Keratinocyte (primary cell): ENCODE measurements around the gene RHBDF1. TPM values are rescaled to one million over a fixed set of nuclear protein-coding genes. Genes with fewer than 3 reads are reported as not detected.

Experiments
- DNase-seq: peaks from one replicate; pipeline ENCODE4 v3.0.0-alpha.2; 2011; ENCODE audit warnings: low read depth, missing footprints, low spot score
- FAIRE-seq: peaks from 2 replicates; lab custom pipeline; 2011; peaks lifted over from hg19 to GRCh38; lab: Jason Lieb, UNC
- H2AFZ ChIP-seq: 2 replicates; pipeline ENCODE4 v1.6.0; 2012; ENCODE audit warnings: low read length, control low read depth, inconsistent platforms; ENCODE audit not compliant: control insufficient read depth
- H3K27ac ChIP-seq: 2 replicates; pipeline ENCODE4 v1.5.1; 2011; ENCODE audit warnings: low read length; ENCODE audit not compliant: control insufficient read depth, insufficient read depth
- H3K27me3 ChIP-seq: 3 replicates; pipeline ENCODE4 v1.6.0; 2011; ENCODE audit warnings: low read length; ENCODE audit not compliant: control insufficient read depth, insufficient read depth; ENCODE audit errors: extremely low read depth
- H3K36me3 ChIP-seq, 2 experiments: 2 replicates in 1 of 2; 3 replicates in 1 of 2; pipeline ENCODE4 v1.5.1; 2011; ENCODE audit warnings: low read length in 2 of 2, mild to moderate bottlenecking in 1 of 2; ENCODE audit not compliant: control insufficient read depth in 2 of 2, insufficient read depth in 2 of 2; ENCODE audit errors: extremely low read depth in 1 of 2
- H3K4me1 ChIP-seq: 3 replicates; pipeline ENCODE4 v1.5.1; 2011; ENCODE audit warnings: low read length; ENCODE audit not compliant: control insufficient read depth, insufficient read depth; ENCODE audit errors: extremely low read depth
- H3K4me2 ChIP-seq: 3 replicates; pipeline ENCODE4 v1.6.0; 2011; ENCODE audit warnings: low read depth, low read length; ENCODE audit not compliant: control insufficient read depth, insufficient read depth; ENCODE audit errors: extremely low read depth
- H3K4me3 ChIP-seq, 3 experiments: fragments of 200-600 bp in 1 of 3; sonication (generic) in 1 of 3; 2 replicates in 2 of 3; 3 replicates in 1 of 3; pipeline ENCODE4 v1.5.1; 2011 to 2016; ENCODE audit warnings: low read length in 3 of 3, mild to moderate bottlenecking in 3 of 3, control low read depth in 2 of 3, inconsistent platforms in 1 of 3, low read depth in 1 of 3, mixed read lengths in 1 of 3, mixed run types in 1 of 3, moderate library complexity in 1 of 3; ENCODE audit not compliant: control insufficient read depth in 2 of 3, insufficient read depth in 2 of 3; ENCODE audit errors: extremely low read depth in 1 of 3
- H3K79me2 ChIP-seq: 2 replicates; pipeline ENCODE4 v1.6.0; 2012; ENCODE audit warnings: low read length; ENCODE audit not compliant: control insufficient read depth, insufficient read depth
- H3K9ac ChIP-seq: 3 replicates; pipeline ENCODE4 v1.6.0; 2011; ENCODE audit warnings: low read length; ENCODE audit not compliant: control insufficient read depth, insufficient read depth; ENCODE audit errors: extremely low read depth
- H3K9me1 ChIP-seq: 3 replicates; pipeline ENCODE4 v1.6.0; 2011; ENCODE audit warnings: low read length; ENCODE audit not compliant: control insufficient read depth, insufficient read depth; ENCODE audit errors: extremely low read depth
- H3K9me3 ChIP-seq: 2 replicates; pipeline ENCODE4 v1.5.1; 2012; ENCODE audit warnings: low read depth, low read length; ENCODE audit not compliant: control insufficient read depth
- H4K20me1 ChIP-seq: 3 replicates; pipeline ENCODE4 v1.6.0; 2011; ENCODE audit warnings: low read length; ENCODE audit not compliant: control insufficient read depth, insufficient read depth; ENCODE audit errors: extremely low read depth
- CTCF ChIP-seq, 3 experiments: IDR thresholded peaks in 1 of 3; conservative IDR thresholded peaks in 1 of 3; optimal IDR thresholded peaks in 1 of 3; 2 replicates in 2 of 3; 3 replicates in 1 of 3; pipeline versions ENCODE3 to v1.5.1; 2011; ENCODE audit warnings: low read length in 3 of 3, mild to moderate bottlenecking in 3 of 3, moderate library complexity in 2 of 3, control low read depth in 1 of 3, inconsistent platforms in 1 of 3; ENCODE audit not compliant: insufficient read depth in 2 of 3; ENCODE audit errors: extremely low read depth in 1 of 3
- EZH2 ChIP-seq: IDR thresholded peaks from one replicate; pipeline ENCODE4 v1.6.1; 2012; ENCODE audit warnings: inconsistent platforms, mild to moderate bottlenecking, low read length, moderate library complexity
- dilution Hi-C: fragments of 300-500 bp; cut with MboI; formaldehyde crosslinking; loops from one replicate; pipeline ENCODE4 v1.7.0; 2020; ENCODE audit warnings: low sequenced_read_pairs; ENCODE audit not compliant: extremely low pct_ligation_motif_present
- polyA plus RNA-seq, 5 experiments: library from polyadenylated mRNA; depleted of rRNA in 3 of 5; stranded (reverse) in 3 of 5; stranded (forward) in 1 of 5; unstranded in 1 of 5; fragments of >200 nt; gene quantifications; 1 replicate in 1 of 5; 2 replicates in 3 of 5; 3 replicates in 1 of 5; pipeline versions ENCODE4 v1.2.1 to v1.2.3, GENCODE V29; 2011 to 2012; ENCODE audit warnings: missing spikeins in 2 of 5, low read depth in 1 of 5, low replicate concordance in 1 of 5

RHBDF1 gene
- polyA plus RNA-seq, 1 donor (not counting 4 experiments of a cell fraction or from before 2014, with no cell fraction given), result 20.4 TPM

GRCh38 chr16:83060-83603 is 10.7 kb upstream of the RHBDF1 start:
- Histone ChIP-seq H3K27ac (no peak overlapping the region), H3K9ac (no peak overlapping the region), H3K9me3 (no peaks in the 10 kb centered on the region), H2AFZ (no peak overlapping the region), H3K4me2 (no peak overlapping the region), H3K79me2 (peaks cover 3% of the 10 kb centered on the region), H4K20me1 (peaks cover 11% of the 10 kb centered on the region), H3K9me1 (no peaks in the 10 kb centered on the region), H3K27me3 (no peaks in the 10 kb centered on the region), H3K4me3 (no peak overlapping the region), H3K36me3 (peaks cover 27 to 40% of the 10 kb centered on the region in 2 experiments), H3K4me1 (peaks cover 14% of the 10 kb centered on the region)
- no peak for TF ChIP-seq EZH2
- no peak for TF ChIP-seq CTCF (optimal IDR thresholded peaks at IDR 0.05 in 1 of 3, IDR thresholded peaks at IDR 0.05 in 1 of 3, conservative IDR thresholded peaks at IDR 0.05 in 1 of 3; ENCODE audit: extremely low read depth in 1 of 3, insufficient read depth in 2 of 3, low read length in 3 of 3)
- dilution Hi-C loops, result no loop called here
- FAIRE-seq (no peak), DNase-seq (no peak)

DNA sequence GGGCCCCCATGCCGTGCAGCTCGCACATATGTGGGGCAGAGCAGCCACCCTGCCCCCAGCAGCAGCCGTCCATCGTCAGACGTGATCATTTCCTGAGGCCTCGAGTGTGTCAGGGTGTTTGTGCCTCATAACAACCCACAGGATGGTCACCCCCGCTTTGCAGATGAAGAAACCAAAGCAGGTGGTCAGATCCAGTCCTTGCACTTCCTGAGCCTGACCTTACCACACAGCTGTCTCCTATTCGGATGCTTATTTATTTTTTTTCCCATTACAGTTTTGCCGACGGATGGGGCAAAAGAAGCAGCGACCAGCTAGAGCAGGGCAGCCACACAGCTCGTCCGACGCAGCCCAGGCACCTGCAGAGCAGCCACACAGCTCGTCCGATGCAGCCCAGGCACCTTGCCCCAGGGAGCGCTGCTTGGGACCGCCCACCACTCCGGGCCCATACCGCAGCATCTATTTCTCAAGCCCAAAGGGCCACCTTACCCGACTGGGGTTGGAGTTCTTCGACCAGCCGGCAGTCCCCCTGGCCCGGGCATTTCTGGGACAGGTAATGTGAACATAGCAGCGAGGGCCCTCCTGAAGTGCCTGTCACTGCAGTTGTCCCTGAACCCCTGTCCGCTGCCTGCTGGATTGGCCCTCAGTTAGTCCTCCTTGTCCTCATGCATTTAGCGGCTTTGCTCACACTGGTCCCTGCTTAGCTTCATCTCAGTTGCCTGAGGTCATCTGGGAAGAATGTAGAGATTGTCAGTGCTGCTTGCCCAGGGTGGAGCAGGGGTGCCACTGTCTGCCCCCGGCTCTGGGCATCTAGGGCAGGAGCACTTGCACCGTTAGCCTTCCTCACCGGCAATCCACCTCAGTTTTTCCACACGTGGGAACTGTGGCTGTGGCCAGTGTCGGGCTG is 7.0 kb upstream of the RHBDF1 start:
- Histone ChIP-seq H3K9ac (peak overlapping the region; percentile 83), H3K27ac (no peak overlapping the region), H3K4me1 (peaks cover 30% of the 10 kb centered on the region), H3K9me3 (no peaks in the 10 kb centered on the region), H2AFZ (no peak overlapping the region), H3K9me1 (peaks cover 2% of the 10 kb centered on the region), H4K20me1 (peaks cover 5% of the 10 kb centered on the region), H3K79me2 (peaks cover 3% of the 10 kb centered on the region), H3K4me3 (peak overlapping the region in 1 of 3 experiments; percentile 76), H3K4me2 (peak overlapping the region; percentile 95), H3K36me3 (peaks cover 5 to 21% of the 10 kb centered on the region in 2 experiments), H3K27me3 (no peaks in the 10 kb centered on the region)
- no peak for DNase-seq
- TF ChIP-seq CTCF (optimal IDR thresholded peaks at IDR 0.05 in 1 of 3, IDR thresholded peaks at IDR 0.05 in 1 of 3, conservative IDR thresholded peaks at IDR 0.05 in 1 of 3; ENCODE audit: extremely low read depth in 1 of 3, insufficient read depth in 2 of 3, low read length in 3 of 3), result no peak
- TF ChIP-seq EZH2, result no peak
- dilution Hi-C loops, result no loop called here
- FAIRE-seq, result no peak
